ENCODE results near the gene HBE1.

The HBE1 gene

DNA sequence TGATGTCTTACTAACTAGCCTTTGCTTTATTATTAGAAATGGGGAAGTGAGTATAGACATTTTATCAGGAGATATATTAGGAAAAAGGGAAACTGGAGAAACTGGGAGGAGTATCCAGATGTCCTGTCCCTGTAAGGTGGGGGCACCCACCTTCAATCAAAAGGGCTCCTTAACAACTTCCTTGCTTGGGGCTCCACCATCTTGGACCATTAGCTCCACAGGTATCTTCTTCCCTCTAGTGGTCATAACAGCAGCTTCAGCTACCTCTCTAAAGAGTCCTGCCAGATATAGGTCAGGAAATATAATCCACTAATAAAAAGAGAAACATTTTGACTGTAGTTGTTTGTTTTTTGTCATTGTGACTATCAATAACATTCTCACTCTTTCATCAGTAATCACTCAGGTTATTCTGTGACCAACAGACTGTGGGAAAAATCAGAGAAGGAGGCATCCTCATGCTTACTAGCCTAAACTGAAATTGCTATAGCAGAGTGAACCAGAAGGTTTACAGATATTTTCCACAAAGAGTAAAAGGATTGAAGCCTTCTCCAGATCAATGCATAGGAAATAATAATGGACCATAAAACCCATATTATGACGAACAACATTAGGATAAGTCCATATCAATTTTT, 21.6 kb upstream of the HBE1 start:
- in situ Hi-C loops (cut with HindIII; ENCODE audit: low pct_unique_long_range_greater_than_20kb, low sequenced_read_pairs), result no loop called here
- DNase-seq (ENCODE audit: low read depth in 1 of 2, low spot score in 1 of 2), result peak in 1 of 2 experiments; percentile 9
- no peak for TF ChIP-seq JUND (IDR thresholded peaks at IDR 0.05; ENCODE audit: low read depth)

DNA sequence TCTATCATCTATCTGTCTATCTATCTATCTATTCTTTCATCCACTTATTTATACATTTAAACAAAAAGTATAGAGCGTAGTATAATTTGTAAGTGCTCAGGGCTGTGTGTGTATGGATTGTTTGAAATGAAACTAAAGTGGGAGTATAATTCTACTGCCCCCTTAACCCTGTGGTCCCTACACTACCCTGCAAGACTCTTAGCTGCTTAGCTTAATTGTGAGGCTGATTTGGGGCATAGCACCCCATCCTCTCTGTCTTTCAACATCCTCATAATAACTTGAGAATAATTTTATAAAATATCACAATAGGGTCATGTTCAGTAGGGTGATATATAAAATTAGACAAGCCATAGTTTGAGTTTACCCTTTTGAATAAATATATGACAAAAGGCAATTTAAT, 20.4 kb upstream of the HBE1 start:
- TF ChIP-seq JUND (IDR thresholded peaks at IDR 0.05; ENCODE audit: low read depth), result no peak
- in situ Hi-C loops (cut with HindIII; ENCODE audit: low pct_unique_long_range_greater_than_20kb, low sequenced_read_pairs), result no loop called here

DNA sequence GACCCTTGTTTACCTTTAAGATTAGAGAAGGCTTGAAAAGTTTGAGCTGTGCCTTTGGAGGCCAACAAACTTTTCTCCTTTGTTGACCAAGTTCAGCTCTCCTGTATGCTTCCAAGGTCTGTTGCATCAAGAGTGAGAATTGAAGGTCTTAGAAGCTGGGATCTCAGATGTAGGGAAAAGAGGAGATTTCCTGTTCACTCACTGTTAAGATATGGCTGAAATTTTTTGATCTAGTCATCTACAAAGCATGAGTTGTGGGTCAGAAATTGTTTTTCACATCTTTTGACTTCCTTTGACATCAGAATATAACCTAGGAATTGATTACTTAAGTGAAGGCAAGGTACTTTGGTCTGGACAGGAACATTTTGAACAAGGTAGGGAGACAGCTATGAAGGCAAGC, 20.0 kb upstream of the HBE1 start:
- in situ Hi-C loops (cut with HindIII; ENCODE audit: low pct_unique_long_range_greater_than_20kb, low sequenced_read_pairs), result no loop called here
- DNase-seq (ENCODE audit: low read depth in 1 of 2, low spot score in 1 of 2), result no peak
- no peak for TF ChIP-seq JUND (IDR thresholded peaks at IDR 0.05; ENCODE audit: low read depth)

More for the DNA sequence above, 20.4 kb upstream of the HBE1 start:
- no peak for DNase-seq (ENCODE audit: low read depth in 1 of 2, low spot score in 1 of 2)

DNA sequence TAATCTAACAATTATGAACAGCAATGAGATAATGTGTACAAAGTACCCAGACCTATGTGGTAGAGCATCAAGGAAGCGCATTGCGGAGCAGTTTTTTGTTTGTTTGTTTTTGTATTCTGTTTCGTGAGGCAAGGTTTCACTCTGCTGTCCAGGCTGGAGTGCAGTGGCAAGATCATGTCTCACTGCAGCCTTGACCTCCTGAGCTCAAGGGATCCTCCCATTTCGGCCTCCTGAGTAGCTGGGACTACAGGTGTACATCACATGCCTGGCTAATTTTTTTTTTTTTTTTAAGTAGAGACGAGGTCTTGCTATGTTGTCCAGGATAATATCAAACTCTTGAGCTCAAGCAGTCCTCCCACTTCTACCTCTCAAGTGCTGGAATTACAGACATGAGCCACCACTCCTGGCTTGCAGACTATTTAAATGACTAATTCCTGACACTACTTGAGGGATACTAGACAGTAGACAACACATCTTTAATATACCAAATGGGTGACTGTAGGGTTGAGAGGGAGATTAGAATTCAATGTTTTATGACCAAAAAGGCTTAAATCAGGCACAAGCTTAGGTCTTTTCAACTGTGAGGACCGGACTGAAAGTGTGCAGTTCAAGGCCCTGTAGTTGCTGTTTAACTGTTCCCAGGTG, 19.3 kb upstream of the HBE1 start:
- TF ChIP-seq JUND (IDR thresholded peaks at IDR 0.05; ENCODE audit: low read depth), result no peak
- in situ Hi-C loops (cut with HindIII; ENCODE audit: low pct_unique_long_range_greater_than_20kb, low sequenced_read_pairs), result no loop called here
- no peak for DNase-seq (ENCODE audit: low read depth in 1 of 2, low spot score in 1 of 2)

DNA sequence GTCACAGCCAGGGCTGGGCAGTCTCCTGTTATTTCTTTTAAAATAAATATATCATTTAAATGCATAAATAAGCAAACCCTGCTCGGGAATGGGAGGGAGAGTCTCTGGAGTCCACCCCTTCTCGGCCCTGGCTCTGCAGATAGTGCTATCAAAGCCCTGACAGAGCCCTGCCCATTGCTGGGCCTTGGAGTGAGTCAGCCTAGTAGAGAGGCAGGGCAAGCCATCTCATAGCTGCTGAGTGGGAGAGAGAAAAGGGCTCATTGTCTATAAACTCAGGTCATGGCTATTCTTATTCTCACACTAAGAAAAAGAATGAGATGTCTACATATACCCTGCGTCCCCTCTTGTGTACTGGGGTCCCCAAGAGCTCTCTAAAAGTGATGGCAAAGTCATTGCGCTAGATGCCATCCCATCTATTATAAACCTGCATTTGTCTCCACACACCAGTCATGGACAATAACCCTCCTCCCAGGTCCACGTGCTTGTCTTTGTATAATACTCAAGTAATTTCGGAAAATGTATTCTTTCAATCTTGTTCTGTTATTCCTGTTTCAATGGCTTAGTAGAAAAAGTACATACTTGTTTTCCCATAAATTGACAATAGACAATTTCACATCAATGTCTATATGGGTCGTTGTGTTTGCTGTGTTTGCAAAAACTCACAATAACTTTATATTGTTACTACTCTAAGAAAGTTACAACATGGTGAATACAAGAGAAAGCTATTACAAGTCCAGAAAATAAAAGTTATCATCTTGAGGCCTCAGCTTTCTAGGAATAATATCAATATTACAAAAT, 18.6 kb upstream of the HBE1 start:
- no peak for DNase-seq (ENCODE audit: low read depth in 1 of 2, low spot score in 1 of 2)
- in situ Hi-C loops (cut with HindIII; ENCODE audit: low pct_unique_long_range_greater_than_20kb, low sequenced_read_pairs), result no loop called here
- no peak for TF ChIP-seq JUND (IDR thresholded peaks at IDR 0.05; ENCODE audit: low read depth)

DNA sequence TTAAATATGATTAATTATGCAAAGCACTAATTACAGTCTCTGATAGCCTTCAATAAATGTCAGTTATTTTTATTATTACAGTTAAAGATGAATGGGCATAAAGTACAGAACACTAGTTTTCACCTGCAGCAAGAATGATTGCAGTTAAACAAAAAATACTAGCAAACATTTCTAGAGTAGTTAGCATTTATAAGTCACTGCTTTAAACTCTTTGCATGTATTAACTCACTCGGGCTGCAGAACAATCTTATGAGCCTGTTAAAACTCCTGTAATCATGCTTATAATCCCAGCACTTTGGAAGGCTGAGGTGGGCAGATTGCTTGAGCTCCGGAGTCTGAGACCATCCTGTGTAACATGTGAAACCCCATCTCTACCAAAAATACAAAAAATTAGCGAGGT, 17.2 kb upstream of the HBE1 start:
- no peak for DNase-seq (ENCODE audit: low read depth in 1 of 2, low spot score in 1 of 2)
- in situ Hi-C loops (cut with HindIII; ENCODE audit: low pct_unique_long_range_greater_than_20kb, low sequenced_read_pairs), result no loop called here
- TF ChIP-seq JUND (IDR thresholded peaks at IDR 0.05; ENCODE audit: low read depth), result no peak

DNA sequence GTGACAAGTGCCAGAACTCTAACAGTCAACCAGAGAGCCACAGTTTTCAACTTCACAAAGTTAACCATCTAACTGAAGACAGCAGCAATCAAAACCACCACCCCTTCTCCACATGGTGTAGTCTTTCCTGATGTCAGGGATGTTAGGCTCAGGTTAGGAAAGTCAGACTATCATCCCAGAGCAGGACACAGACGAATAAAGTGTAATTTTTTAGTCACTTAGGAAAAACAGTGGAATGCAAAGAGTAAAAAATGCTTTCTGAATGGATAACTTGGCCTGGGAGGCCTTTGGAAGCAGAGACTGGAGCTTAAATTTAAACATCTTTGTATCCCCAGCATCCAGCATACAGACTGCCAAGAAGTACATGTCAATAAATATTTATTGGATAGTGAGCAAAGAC, 16.6 kb upstream of the HBE1 start:
- no peak for DNase-seq (ENCODE audit: low read depth in 1 of 2, low spot score in 1 of 2)
- no peak for TF ChIP-seq JUND (IDR thresholded peaks at IDR 0.05; ENCODE audit: low read depth)
- in situ Hi-C loops (cut with HindIII; ENCODE audit: low pct_unique_long_range_greater_than_20kb, low sequenced_read_pairs), result no loop called here

DNA sequence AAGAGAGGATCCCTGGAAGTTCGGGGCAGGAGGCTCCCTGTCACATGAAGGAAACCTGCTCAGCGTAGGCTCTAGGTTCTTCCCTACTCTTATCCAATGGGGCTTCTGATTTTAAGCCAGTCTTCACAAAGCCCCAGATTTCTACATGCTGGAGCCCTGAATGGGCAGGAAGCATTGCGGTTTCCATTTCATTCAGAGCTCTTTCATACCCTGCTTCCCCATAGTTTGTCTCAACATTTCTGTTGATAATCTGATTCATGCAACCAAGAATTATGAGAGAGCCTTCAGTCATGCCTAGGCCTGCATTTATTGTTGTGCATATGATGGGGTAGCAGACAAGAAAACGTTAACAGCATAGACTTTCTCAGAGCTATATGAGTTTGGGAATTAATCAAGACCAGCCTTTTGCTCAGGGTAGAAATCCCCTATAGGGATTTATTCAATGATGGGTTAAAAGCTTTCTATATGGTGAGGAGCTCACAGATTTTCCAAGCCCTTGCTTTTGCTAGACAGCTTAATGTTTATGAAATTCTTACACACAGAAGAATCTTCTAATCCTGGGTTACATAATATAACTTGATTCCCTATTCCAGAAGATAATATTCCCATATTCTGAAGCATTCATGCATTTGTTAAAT, 16.1 kb upstream of the HBE1 start:
- in situ Hi-C loops (cut with HindIII; ENCODE audit: low pct_unique_long_range_greater_than_20kb, low sequenced_read_pairs), result no loop called here
- TF ChIP-seq JUND (IDR thresholded peaks at IDR 0.05; ENCODE audit: low read depth), result no peak
- no peak for DNase-seq (ENCODE audit: low read depth in 1 of 2, low spot score in 1 of 2)

DNA sequence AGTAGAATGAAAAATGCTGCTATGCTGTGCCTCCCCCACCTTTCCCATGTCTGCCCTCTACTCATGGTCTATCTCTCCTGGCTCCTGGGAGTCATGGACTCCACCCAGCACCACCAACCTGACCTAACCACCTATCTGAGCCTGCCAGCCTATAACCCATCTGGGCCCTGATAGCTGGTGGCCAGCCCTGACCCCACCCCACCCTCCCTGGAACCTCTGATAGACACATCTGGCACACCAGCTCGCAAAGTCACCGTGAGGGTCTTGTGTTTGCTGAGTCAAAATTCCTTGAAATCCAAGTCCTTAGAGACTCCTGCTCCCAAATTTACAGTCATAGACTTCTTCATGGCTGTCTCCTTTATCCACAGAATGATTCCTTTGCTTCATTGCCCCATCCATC, 14.9 kb upstream of the HBE1 start:
- in situ Hi-C loops (cut with HindIII; ENCODE audit: low pct_unique_long_range_greater_than_20kb, low sequenced_read_pairs), result no loop called here
- no peak for TF ChIP-seq JUND (IDR thresholded peaks at IDR 0.05; ENCODE audit: low read depth)
- no peak for DNase-seq (ENCODE audit: low read depth in 1 of 2, low spot score in 1 of 2)

DNA sequence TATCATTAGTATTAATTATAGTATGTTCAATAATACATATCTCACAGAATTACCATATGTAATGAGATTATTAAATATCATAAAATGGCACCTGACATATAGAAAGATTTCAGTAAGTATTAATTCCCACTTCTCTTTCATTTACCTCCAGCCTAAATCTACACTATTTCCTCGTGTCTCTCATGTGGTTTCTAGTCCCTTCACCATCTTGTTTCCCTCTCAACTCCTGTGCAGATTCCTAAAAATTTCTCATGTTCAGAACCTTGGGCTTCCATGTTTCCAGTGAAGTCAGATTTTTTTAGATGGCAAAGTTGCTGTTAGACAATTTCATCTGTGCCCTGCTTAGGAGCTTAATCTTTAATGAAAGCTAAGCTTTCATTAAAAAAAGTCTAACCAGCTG, 14.1 kb upstream of the HBE1 start:
- in situ Hi-C loops (cut with HindIII; ENCODE audit: low pct_unique_long_range_greater_than_20kb, low sequenced_read_pairs), result no loop called here

DNA sequence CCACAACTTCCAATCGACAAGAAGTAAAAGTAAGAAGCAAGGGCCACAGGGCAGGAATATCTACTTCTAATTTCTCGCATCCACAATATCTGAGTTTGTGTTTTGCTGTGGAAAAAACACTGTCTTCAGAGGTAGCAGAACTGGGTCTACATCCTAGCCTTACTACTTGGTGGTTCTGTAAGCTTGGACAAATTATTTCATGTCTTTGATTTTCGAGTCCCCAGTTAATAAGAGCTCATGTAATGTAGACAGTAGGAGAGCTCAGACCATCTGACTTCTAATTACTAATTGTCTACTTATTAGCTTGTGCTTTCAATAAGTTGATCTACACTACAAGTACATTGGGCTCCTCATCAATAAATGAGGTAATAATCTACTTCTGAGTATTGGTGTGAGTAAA, 13.3 kb upstream of the HBE1 start:
- TF ChIP-seq JUND (IDR thresholded peaks at IDR 0.05; ENCODE audit: low read depth), result no peak
- in situ Hi-C loops (cut with HindIII; ENCODE audit: low pct_unique_long_range_greater_than_20kb, low sequenced_read_pairs), result no loop called here
- no peak for DNase-seq (ENCODE audit: low read depth in 1 of 2, low spot score in 1 of 2)

More for the DNA sequence above, 14.1 kb upstream of the HBE1 start:
- DNase-seq (ENCODE audit: low read depth in 1 of 2, low spot score in 1 of 2), result no peak
- TF ChIP-seq JUND (IDR thresholded peaks at IDR 0.05; ENCODE audit: low read depth), result no peak

DNA sequence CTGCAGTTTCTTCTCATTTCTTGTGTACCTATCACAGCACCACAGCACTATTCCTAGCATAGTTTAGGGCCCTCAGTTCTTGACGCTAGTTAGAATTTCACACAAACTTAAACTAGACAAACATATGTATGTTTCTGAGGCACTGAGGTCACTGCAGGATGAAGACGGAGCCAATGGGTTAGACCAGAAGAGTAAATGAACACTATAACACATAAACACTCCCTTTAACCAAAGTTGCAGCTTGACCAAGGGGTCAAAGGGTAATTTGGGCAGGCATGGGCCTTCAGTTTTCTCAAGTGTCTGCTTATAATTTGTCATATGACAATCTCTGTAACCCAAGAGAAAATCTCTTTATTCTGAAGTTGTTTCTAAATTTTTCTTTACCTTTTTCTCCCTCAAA, 12.9 kb upstream of the HBE1 start:
- in situ Hi-C loops (cut with HindIII; ENCODE audit: low pct_unique_long_range_greater_than_20kb, low sequenced_read_pairs), result no loop called here
- TF ChIP-seq JUND (IDR thresholded peaks at IDR 0.05; ENCODE audit: low read depth), result no peak
- DNase-seq (ENCODE audit: low read depth in 1 of 2, low spot score in 1 of 2), result no peak

DNA sequence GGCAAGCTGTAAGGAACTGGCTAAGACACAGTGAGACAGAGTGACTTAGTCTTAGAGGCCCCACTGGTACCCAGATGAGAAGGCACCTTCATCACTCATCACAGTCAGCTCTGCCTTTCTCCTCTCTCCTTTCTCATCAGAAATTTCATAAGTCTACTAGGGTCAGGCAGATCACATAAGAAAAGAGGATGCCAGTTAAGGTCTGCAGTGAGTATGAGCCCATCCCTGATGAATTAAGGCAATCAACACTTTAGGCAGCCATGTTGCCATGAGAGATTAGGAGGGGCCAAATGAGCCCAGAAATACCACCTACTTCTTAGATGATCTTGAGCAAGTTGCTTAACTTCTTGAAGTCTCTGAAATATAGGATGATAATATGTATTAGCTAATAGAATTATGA, 11.9 kb upstream of the HBE1 start:
- in situ Hi-C loops (cut with HindIII; ENCODE audit: low pct_unique_long_range_greater_than_20kb, low sequenced_read_pairs), result no loop called here
- DNase-seq (ENCODE audit: low read depth in 1 of 2, low spot score in 1 of 2), result no peak
- TF ChIP-seq JUND (IDR thresholded peaks at IDR 0.05; ENCODE audit: low read depth), result no peak
